ENCODE measurements around the gene AP3M1.

Gene AP3M1

GRCh38 chr10:74163319-74164068, 12.9 kb upstream of the AP3M1 start:
- no peak for TF ChIP-seq CTCF (conservative IDR thresholded peaks at IDR 0.05; ENCODE audit: low read length)
- H3K4me3 ChIP-seq (ENCODE audit: low read length) = no peak overlapping the region

GRCh38 chr10:74160013-74160412, 9.4 kb upstream of the AP3M1 start:
- H3K4me3 ChIP-seq (ENCODE audit: low read length) = no peak overlapping the region
- TF ChIP-seq CTCF (conservative IDR thresholded peaks at IDR 0.05; ENCODE audit: low read length) = no peak
- DNase-seq (ENCODE audit: low read depth) = no peak

More at GRCh38 chr10:74163319-74164068, 12.9 kb upstream of the AP3M1 start:
- no peak for DNase-seq (ENCODE audit: low read depth)

- DNase-seq (ENCODE audit: low read depth) = no peak
- no peak for TF ChIP-seq CTCF (conservative IDR thresholded peaks at IDR 0.05; ENCODE audit: low read length)
- no peak overlapping the region for H3K4me3 ChIP-seq (ENCODE audit: low read length)
Measured at GRCh38 chr10:74156919-74157289, 6.3 kb upstream of the AP3M1 start.

GRCh38 chr10:74153676-74154075, 3.0 kb upstream of the AP3M1 start:
- TF ChIP-seq CTCF (conservative IDR thresholded peaks at IDR 0.05; ENCODE audit: low read length) = no peak
- no peak for DNase-seq (ENCODE audit: low read depth)
- no peak overlapping the region for H3K4me3 ChIP-seq (ENCODE audit: low read length)

GRCh38 chr10:74153123-74153522, 2.5 kb upstream of the AP3M1 start:
- DNase-seq (ENCODE audit: low read depth) = peak; percentile 65
- TF ChIP-seq CTCF (conservative IDR thresholded peaks at IDR 0.05; ENCODE audit: low read length) = peak; percentile 53
- H3K4me3 ChIP-seq (ENCODE audit: low read length) = no peak overlapping the region

GRCh38 chr10:74151879-74152722, 1.5 kb upstream of the AP3M1 start:
- H3K4me3 ChIP-seq (ENCODE audit: low read length) = peak overlapping the region; percentile 98
- no peak for TF ChIP-seq CTCF (conservative IDR thresholded peaks at IDR 0.05; ENCODE audit: low read length)
- DNase-seq (ENCODE audit: low read depth) = no peak
